Kidney (tissue), 14 donors: ENCODE results near the gene CLECL1. TPM values are rescaled to one million over a fixed set of nuclear protein-coding genes. Genes with fewer than 3 reads are reported as not detected.
A peak's percentile ranks its signal among the peaks of the same experiment; 100 is the strongest.
"Not testable (repeated sequence)": the region's sequence is repeated elsewhere in the genome, so short reads cannot be mapped to it uniquely, and the experiment has no call there.

Source experiments
- DNase-seq, 5 donors: peaks; one replicate each; pipeline ENCODE4 v3.0.0-alpha.2; 2013 to 2020
- FAIRE-seq: peaks from 2 replicates; lab custom pipeline; 2012; peaks lifted over from hg19 to GRCh38; lab: Jason Lieb, UNC
- H3K27ac ChIP-seq, 2 donors: one replicate each; pipeline ENCODE4 v1.7.0; 2013; ENCODE audit warnings: low read depth in 2 of 2, low read length in 2 of 2, inconsistent platforms in 1 of 2
- H3K27me3 ChIP-seq: one replicate; pipeline ENCODE4 v1.7.1; 2013; ENCODE audit warnings: low read length, inconsistent platforms; ENCODE audit not compliant: control insufficient read depth, insufficient read depth
- H3K36me3 ChIP-seq, 3 donors: one replicate each; pipeline versions ENCODE4 v1.7.0 to v1.7.1; 2013; ENCODE audit warnings: low read length in 3 of 3, control low read depth in 1 of 3, inconsistent platforms in 1 of 3; ENCODE audit not compliant: insufficient read depth in 3 of 3, control insufficient read depth in 2 of 3
- H3K4me1 ChIP-seq, 3 donors: one replicate each; pipeline versions ENCODE4 v1.7.0 to v1.7.1; 2013; ENCODE audit warnings: low read length in 3 of 3, inconsistent platforms in 1 of 3, low read depth in 1 of 3; ENCODE audit not compliant: control insufficient read depth in 2 of 3, insufficient read depth in 2 of 3
- H3K4me3 ChIP-seq, 3 donors: one replicate each; pipeline versions ENCODE4 v1.7.0 to v1.8.1; 2013; ENCODE audit warnings: low read length in 3 of 3, control low read depth in 1 of 3, inconsistent platforms in 1 of 3
- H3K9ac ChIP-seq, 3 donors: one replicate each; pipeline versions ENCODE4 v1.7.0 to v1.7.1; 2013; ENCODE audit warnings: low read length in 3 of 3, control low read depth in 1 of 3, inconsistent platforms in 1 of 3
- H3K9me3 ChIP-seq, 3 donors: one replicate each; pipeline versions ENCODE4 v1.7.0 to v1.7.1; 2013; ENCODE audit warnings: low read length in 3 of 3, control low read depth in 1 of 3, inconsistent platforms in 1 of 3; ENCODE audit not compliant: control insufficient read depth in 2 of 3, insufficient read depth in 1 of 3
- intact Hi-C: fragments of 100-400 bp; cut with DNase I; formaldehyde crosslinking; loops from one replicate; pipeline ENCODE4 v1.11.1; 2022
- polyA plus RNA-seq: library from polyadenylated mRNA; stranded (reverse); fragments of 350-450 nt; fragmentation: Illumina TruSeq; extraction: RNeasy Lipid Tissue Mini Kit (QIAGEN cat#74804); gene quantifications from one replicate; pipeline ENCODE4 v1.2.3, GENCODE V29; 2014; ENCODE audit warnings: low read depth, low replicate concordance; ENCODE audit not compliant: insufficient read depth
- total RNA-seq: library from RNA; stranded (reverse); fragmentation: NEBNext Ultra II Directional; extraction: Animal tissue kit (Norgen Biotek cat#: 25700); gene quantifications from one replicate; pipeline ENCODE4 v1.2.1, GENCODE V29; 2021
- TF ChIP-seq, protein P1 (sequence below): IDR thresholded peaks from 3 replicates; pipeline ENCODE4 v1.5.1; 2012; ENCODE audit warnings: mild to moderate bottlenecking, moderate library complexity, borderline replicate concordance; ENCODE audit not compliant: insufficient read depth; ENCODE audit errors: extremely low read depth
- donor health status: control.
- donor health status: control.
- donor health status: control.
- donor health status: control.
- donor health status: control.
- donor health status: DM: yes; HTN: yes; CAD: no.
- donor health status: Normal renal cell carcinoma (clear cell type).

The CLECL1 gene
- total and polyA plus RNA-seq, 2 donors from 2014 or later = 2.1 TPM; not detected in 1

DNA sequence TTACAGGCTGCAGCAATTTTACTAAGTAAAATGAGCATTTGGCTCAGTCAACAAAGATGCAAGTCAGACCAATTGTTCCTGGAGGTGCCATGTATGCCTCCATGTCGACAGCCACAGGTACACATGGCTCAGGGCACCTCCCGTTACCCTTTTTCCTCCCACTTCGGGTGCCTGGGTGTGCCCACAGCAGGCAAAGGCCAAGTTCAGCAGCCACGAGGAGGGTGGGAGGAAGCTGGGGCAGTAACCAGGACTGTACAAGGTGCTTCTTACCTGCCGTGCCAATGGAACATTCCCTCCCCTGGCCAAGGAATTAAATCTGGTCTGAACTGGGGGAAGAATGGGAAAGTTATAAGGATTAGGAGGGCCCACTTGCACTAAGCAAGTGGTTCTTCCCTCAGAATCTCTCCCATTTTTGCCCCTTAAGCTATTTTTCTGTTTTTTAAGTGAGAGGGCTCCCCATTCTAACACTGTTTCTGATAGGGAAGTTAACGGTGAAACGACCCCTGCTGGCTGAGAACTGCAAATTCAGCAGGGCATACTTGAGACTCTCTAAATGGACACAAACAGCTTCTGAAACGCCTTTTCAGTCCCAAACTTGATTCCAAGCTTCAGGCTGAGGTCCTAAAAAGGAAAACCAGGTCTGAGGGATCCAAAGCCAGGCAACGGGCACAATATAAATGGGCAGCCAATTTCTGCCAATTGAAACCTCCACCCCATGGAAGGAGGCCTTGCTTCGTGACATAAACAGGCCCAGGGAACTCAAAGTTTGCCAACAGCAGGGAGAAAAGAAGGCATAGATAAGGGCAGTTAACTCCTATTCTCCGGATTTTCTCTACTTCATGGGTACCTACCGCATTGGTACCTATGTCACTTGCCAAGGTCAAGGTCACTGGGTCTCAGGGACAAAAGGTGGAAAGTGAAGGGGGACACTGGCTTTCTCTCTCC is 24.8 kb downstream of the CLECL1 start:
- Histone ChIP-seq H3K4me3 (no peak overlapping the region), H3K9me3 (no peaks in the 10 kb centered on the region), H3K9ac (no peak overlapping the region), H3K36me3 (no peaks in the 10 kb centered on the region), H3K27me3 (no peaks in the 10 kb centered on the region), H3K27ac (no peak overlapping the region), H3K4me1 (no peaks in the 10 kb centered on the region)
- FAIRE-seq (no peak), DNase-seq (peak in 4 of 5 donors; percentile 33 to 59 (median 46))
- intact Hi-C loops = loop anchor here (5.0 to 10.0 kb wide), 2 partner anchors 76 to 373 kb away; no protein-coding TSS in a partner anchor
- TF ChIP-seq, protein P1, sequence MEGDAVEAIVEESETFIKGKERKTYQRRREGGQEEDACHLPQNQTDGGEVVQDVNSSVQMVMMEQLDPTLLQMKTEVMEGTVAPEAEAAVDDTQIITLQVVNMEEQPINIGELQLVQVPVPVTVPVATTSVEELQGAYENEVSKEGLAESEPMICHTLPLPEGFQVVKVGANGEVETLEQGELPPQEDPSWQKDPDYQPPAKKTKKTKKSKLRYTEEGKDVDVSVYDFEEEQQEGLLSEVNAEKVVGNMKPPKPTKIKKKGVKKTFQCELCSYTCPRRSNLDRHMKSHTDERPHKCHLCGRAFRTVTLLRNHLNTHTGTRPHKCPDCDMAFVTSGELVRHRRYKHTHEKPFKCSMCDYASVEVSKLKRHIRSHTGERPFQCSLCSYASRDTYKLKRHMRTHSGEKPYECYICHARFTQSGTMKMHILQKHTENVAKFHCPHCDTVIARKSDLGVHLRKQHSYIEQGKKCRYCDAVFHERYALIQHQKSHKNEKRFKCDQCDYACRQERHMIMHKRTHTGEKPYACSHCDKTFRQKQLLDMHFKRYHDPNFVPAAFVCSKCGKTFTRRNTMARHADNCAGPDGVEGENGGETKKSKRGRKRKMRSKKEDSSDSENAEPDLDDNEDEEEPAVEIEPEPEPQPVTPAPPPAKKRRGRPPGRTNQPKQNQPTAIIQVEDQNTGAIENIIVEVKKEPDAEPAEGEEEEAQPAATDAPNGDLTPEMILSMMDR = peak; percentile 78

DNA sequence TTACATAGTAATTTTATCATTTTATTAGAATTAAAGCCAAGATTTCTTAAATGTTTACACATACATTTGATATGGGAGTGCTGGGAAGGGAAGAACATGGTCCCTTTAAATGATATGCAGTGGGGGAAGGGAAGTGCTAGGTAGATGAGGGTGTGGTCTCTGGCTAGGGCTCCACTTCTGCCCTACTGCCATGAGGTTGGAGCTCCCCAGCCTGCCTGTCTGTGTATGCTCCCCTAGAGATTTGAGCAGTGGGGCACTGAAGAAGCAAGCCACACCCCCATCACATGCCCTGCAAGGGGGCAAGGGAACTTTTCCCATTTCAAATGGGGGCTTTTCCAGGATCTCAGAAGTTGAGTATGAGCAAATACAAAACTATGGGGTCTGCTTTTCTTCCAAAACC is 25.5 kb downstream of the CLECL1 start:
- FAIRE-seq (no peak), DNase-seq (no peak)
- intact Hi-C loops = loop anchor here (5.0 to 10.0 kb wide), 2 partner anchors 75 to 373 kb away; no protein-coding TSS in a partner anchor
- Histone ChIP-seq H3K27me3 (no peaks in the 10 kb centered on the region), H3K27ac (no peak overlapping the region), H3K9ac (no peak overlapping the region), H3K36me3 (no peaks in the 10 kb centered on the region), H3K4me3 (no peak overlapping the region), H3K9me3 (no peaks in the 10 kb centered on the region), H3K4me1 (no peaks in the 10 kb centered on the region)
- TF ChIP-seq, protein P1 = no peak

GRCh38 chr12:9706086-9706685 is 26.7 kb downstream of the CLECL1 start:
- Histone ChIP-seq H3K27me3 (no peaks in the 10 kb centered on the region), H3K9me3 (no peaks in the 10 kb centered on the region), H3K27ac (no peak overlapping the region), H3K36me3 (no peaks in the 10 kb centered on the region), H3K4me3 (no peak overlapping the region), H3K4me1 (no peaks in the 10 kb centered on the region), H3K9ac (no peak overlapping the region)
- DNase-seq (no peak), FAIRE-seq (no peak)
- TF ChIP-seq, protein P1 = no peak
- intact Hi-C loops = loop anchor here (5.0 to 10.0 kb wide), 2 partner anchors 74 to 371 kb away; no protein-coding TSS in a partner anchor

DNA sequence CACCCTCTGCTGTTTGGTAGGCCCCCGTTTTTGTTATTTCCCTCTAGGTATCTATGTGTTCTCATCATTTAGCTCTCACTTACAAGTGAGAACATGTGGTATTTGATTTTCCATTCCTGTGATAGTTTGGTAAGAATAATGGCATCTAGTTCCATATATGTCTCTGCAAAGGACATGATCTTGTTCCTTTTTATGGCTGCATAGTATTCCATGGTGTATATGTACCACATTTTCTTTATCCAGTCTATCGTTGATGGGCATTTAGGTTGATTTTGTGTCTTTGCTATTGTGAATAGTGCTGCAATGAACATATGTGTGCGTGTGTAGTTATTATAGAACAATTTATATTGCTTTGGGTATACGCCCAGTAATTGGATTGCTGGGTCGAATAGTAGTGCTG is 28.3 kb downstream of the CLECL1 start:
- intact Hi-C loops = loop anchor here (10.0 kb wide), 1 partner anchor 370 kb away; no protein-coding TSS in a partner anchor
- H3K36me3 ChIP-seq = not testable (repeated sequence)

More for the DNA sequence above, 28.3 kb downstream of the CLECL1 start:
- not testable (repeated sequence) for H3K4me1 ChIP-seq, FAIRE-seq, H3K4me3 ChIP-seq, H3K27me3 ChIP-seq, DNase-seq, H3K9ac ChIP-seq, H3K27ac ChIP-seq, H3K9me3 ChIP-seq
